Epidermal melanocyte (primary cell): ENCODE measurements around the gene PLPP6.

Experiments used
- DNase-seq: peaks from one replicate; pipeline ENCODE4 v3.0.0; 2011; ENCODE audit warnings: low spot score; ENCODE audit not compliant: insufficient read length

Gene PLPP6

GRCh38 chr9:4700091-4700490 is 38.0 kb downstream of the PLPP6 start:
- no peak for DNase-seq

GRCh38 chr9:4700932-4701331 is 38.8 kb downstream of the PLPP6 start:
- DNase-seq = no peak

GRCh38 chr9:4701526-4701925 is 39.4 kb downstream of the PLPP6 start:
- DNase-seq = no peak

GRCh38 chr9:4704129-4704528 is 42.0 kb downstream of the PLPP6 start:
- no peak for DNase-seq

GRCh38 chr9:4706021-4706420 is 43.9 kb downstream of the PLPP6 start:
- no peak for DNase-seq

- no peak for DNase-seq
Measured at GRCh38 chr9:4706971-4707622, 45.0 kb downstream of the PLPP6 start.

- no peak for DNase-seq
Measured at GRCh38 chr9:4709380-4709779, 47.3 kb downstream of the PLPP6 start.

- no peak for DNase-seq
Measured at GRCh38 chr9:4713849-4714248, 51.8 kb downstream of the PLPP6 start.

- DNase-seq = no peak
Measured at GRCh38 chr9:4714266-4715016, 52.3 kb downstream of the PLPP6 start.
